ENCODE results near the gene HS3ST4. TPM values are rescaled to one million over a fixed set of nuclear protein-coding genes. Genes with fewer than 3 reads are reported as not detected.
"Not testable (repeated sequence)": the region's sequence is repeated elsewhere in the genome, so short reads cannot be mapped to it uniquely, and the experiment has no call there.

Gene HS3ST4
- total and polyA plus RNA-seq, 2 experiments from 2014 or later = not detected

DNA sequence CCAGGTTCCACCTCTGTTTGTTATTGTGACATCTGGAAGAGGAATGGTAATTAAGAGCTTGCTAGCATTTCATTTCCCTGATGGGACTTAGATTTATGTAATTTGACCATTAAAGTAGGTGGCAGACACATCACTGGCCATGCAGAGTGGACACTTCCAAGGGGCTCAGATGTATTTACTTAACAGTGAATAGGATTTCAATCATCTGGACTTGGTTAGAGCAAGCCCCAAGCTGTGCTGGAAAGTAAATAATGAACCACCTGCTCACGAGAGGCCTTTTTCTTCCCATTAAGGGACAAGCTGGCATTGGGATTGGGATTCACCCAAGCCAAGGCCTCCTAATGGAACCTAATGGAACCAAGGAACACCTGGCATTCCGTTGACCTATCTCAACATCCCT lies 395.3 kb downstream of the HS3ST4 start:
- Histone ChIP-seq H3K9me3 (ENCODE audit: low read depth) (no peaks in the 10 kb centered on the region), H3K36me3 (ENCODE audit: low read depth) (no peaks in the 10 kb centered on the region), H4K20me1 (ENCODE audit: insufficient read depth) (no peaks in the 10 kb centered on the region), H3K27ac (no peak overlapping the region), H3K79me2 (ENCODE audit: insufficient read depth) (no peaks in the 10 kb centered on the region), H3F3A (ENCODE audit: insufficient read depth) (no peaks in the 10 kb centered on the region), H3K27me3 (replicated peaks; ENCODE audit: insufficient read depth) (no peaks in the 10 kb centered on the region), H3K4me1 (ENCODE audit: insufficient read depth) (no peaks in the 10 kb centered on the region), H3K4me3 (no peak overlapping the region), H3K4me2 (ENCODE audit: unreplicated experiment) (no peak overlapping the region), H3K9me2 (ENCODE audit: insufficient read depth) (no peaks in the 10 kb centered on the region), H3K9ac (no peak overlapping the region), H2AFZ (no peak overlapping the region)
- DNase-seq = no peak
- in situ Hi-C loops (cut with MboI) = no loop called here
- no peak for TF ChIP-seq EZH2 (IDR thresholded peaks at IDR 0.05; ENCODE audit: insufficient read depth, poor library complexity, severe bottlenecking)
- no peak for TF ChIP-seq EZH2phosphoT487 (IDR thresholded peaks at IDR 0.05; ENCODE audit: insufficient read depth, low read depth)
- whole genome bisulfite sequencing, 2 experiments (ENCODE audit: low coverage in 1 of 2, low lambda C conversion rate in 2 of 2, missing lambda C conversion rate in 2 of 2) = 3 to 5% methylated on average over 2 of the region's 2 CpGs

DNA sequence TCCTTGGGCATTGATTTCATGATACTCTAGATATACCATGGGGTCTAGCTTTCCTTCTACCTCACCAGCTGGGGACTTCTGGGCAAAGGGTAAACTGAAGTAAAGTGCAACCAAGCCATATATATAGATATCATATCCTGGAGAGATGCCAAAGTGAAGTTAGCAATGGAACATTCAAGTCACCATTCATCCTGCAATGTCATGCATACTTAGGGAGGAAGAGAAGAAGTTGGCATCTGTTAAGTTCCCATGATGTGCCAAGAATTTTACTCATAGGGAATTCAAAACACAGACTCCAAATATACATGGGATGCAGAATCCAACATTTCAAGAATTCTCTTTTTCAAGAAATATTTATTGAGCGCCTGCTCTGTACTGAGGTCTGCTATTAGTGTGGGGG lies 399.8 kb downstream of the HS3ST4 start:
- Histone ChIP-seq H3K4me2 (ENCODE audit: unreplicated experiment) (no peak overlapping the region), H3K27ac (no peak overlapping the region), H3K9ac (no peak overlapping the region), H3K9me2 (ENCODE audit: insufficient read depth) (no peaks in the 10 kb centered on the region), H3K36me3 (ENCODE audit: low read depth) (no peaks in the 10 kb centered on the region), H3F3A (ENCODE audit: insufficient read depth) (no peaks in the 10 kb centered on the region), H4K20me1 (ENCODE audit: insufficient read depth) (no peaks in the 10 kb centered on the region), H3K79me2 (ENCODE audit: insufficient read depth) (no peaks in the 10 kb centered on the region), H3K4me3 (no peak overlapping the region), H3K9me3 (ENCODE audit: low read depth) (no peaks in the 10 kb centered on the region), H3K27me3 (replicated peaks; ENCODE audit: insufficient read depth) (no peaks in the 10 kb centered on the region), H2AFZ (no peak overlapping the region), H3K4me1 (ENCODE audit: insufficient read depth) (no peaks in the 10 kb centered on the region)
- DNase-seq = no peak
- TF ChIP-seq EZH2 (IDR thresholded peaks at IDR 0.05; ENCODE audit: insufficient read depth, poor library complexity, severe bottlenecking) (no peak), EZH2phosphoT487 (IDR thresholded peaks at IDR 0.05; ENCODE audit: insufficient read depth, low read depth) (no peak)
- WGBS, 2 experiments (ENCODE audit: low coverage in 1 of 2, low lambda C conversion rate in 2 of 2, missing lambda C conversion rate in 2 of 2) = 60 to 71% methylated on average over 1 of the region's 1 CpG
- in situ Hi-C loops (cut with MboI) = no loop called here

DNA sequence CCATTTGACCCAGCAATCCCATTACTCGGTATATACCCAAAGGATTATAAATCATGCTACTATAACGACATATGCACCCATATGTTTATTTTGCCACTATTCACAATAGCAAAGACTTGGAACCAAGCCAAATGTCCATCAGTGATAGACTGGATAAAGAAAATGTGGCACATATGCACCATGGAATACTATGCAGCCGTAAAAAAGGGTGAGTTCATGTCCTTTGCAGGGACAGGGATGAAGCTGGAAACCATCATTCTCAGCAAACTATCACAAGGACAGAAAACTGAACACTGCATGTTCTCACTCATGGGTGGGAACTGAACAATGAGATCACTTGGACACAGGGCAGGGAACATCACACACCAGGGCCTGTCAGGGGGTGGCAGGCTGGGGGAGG lies 406.4 kb downstream of the HS3ST4 start:
- H4K20me1 ChIP-seq (ENCODE audit: insufficient read depth); H3K27ac ChIP-seq; H3K27me3 ChIP-seq (replicated peaks; ENCODE audit: insufficient read depth); H3K9ac ChIP-seq; H2AFZ ChIP-seq; H3K4me1 ChIP-seq (ENCODE audit: insufficient read depth); H3K9me2 ChIP-seq (ENCODE audit: insufficient read depth); H3K36me3 ChIP-seq (ENCODE audit: low read depth); in situ Hi-C loops (cut with MboI); H3K79me2 ChIP-seq (ENCODE audit: insufficient read depth); H3K4me3 ChIP-seq; H3F3A ChIP-seq (ENCODE audit: insufficient read depth); DNase-seq; H3K9me3 ChIP-seq (ENCODE audit: low read depth); H3K4me2 ChIP-seq (ENCODE audit: unreplicated experiment): not testable (repeated sequence)
- WGBS, 2 experiments (ENCODE audit: low coverage in 1 of 2, low lambda C conversion rate in 2 of 2, missing lambda C conversion rate in 2 of 2) = 16 to 35% methylated on average over 3 of the region's 3 CpGs

DNA sequence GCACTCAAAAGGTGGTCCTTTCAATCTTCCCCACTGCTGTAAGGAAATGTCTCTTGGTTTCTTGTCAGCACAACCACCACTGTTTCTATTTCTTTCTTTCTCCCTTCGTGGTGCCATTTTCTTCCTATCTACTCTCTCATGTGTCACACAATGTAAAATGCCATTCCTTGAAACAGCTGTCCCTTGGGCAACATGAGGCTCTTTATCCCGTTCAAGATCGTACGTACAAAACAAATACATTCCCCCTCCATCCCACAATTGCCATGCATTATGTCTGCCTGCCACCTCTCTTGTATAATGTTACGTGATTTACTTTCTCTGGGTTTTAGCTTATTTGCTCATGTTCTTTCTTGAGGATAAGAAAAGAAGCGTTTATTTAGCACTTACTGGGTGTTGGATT lies 410.6 kb downstream of the HS3ST4 start:
- H3K27ac ChIP-seq = no peak overlapping the region
- no peaks in the 10 kb centered on the region for H3K79me2 ChIP-seq (ENCODE audit: insufficient read depth)
- in situ Hi-C loops (cut with MboI) = no loop called here
- 17 to 25% methylated on average over 6 of the region's 6 CpGs for WGBS, 2 experiments (ENCODE audit: low coverage in 1 of 2, low lambda C conversion rate in 2 of 2, missing lambda C conversion rate in 2 of 2)
- H3K9ac ChIP-seq = no peak overlapping the region
- H3K27me3 ChIP-seq (replicated peaks; ENCODE audit: insufficient read depth) = no peaks in the 10 kb centered on the region
- H3F3A ChIP-seq (ENCODE audit: insufficient read depth) = no peaks in the 10 kb centered on the region
- H3K4me1 ChIP-seq (ENCODE audit: insufficient read depth) = no peaks in the 10 kb centered on the region
- TF ChIP-seq EZH2phosphoT487 (IDR thresholded peaks at IDR 0.05; ENCODE audit: insufficient read depth, low read depth) (no peak), EZH2 (IDR thresholded peaks at IDR 0.05; ENCODE audit: insufficient read depth, poor library complexity, severe bottlenecking) (no peak)
- H2AFZ ChIP-seq = no peak overlapping the region
- no peaks in the 10 kb centered on the region for H3K9me3 ChIP-seq (ENCODE audit: low read depth)
- DNase-seq = no peak
- no peaks in the 10 kb centered on the region for H4K20me1 ChIP-seq (ENCODE audit: insufficient read depth)
- H3K9me2 ChIP-seq (ENCODE audit: insufficient read depth) = no peaks in the 10 kb centered on the region
- no peak overlapping the region for H3K4me2 ChIP-seq (ENCODE audit: unreplicated experiment)
- no peaks in the 10 kb centered on the region for H3K36me3 ChIP-seq (ENCODE audit: low read depth)
- no peak overlapping the region for H3K4me3 ChIP-seq

DNA sequence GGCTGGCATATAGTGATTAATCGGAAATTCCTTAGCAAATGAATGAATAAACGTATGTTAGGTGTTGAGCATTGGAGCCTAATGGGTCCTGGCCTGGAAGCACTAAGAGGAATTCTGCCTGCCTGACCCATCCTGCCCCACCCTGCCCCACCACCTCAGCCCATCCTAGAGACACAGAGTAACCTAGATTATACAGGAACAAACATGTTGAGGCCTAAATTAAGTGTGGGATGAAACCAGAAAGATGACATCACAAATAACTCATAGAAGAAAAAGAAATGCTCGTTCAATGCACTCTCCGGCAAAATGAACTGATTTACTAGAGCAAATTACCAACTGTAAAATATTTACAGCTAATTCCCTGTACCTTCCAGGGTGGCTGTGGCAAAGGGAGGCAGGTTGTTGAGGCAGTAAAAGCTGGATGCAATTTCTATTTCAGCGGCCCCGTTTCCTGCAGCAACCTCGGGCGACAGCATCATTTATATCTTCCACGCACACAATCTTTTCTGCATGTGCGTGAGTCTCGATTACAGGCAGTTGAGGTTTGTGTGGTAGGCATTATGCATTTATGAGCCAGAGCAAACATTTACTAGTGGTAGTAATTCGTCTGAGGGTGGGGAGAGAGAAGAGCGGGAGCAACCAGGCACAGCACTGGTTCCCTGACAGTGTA lies 417.2 kb downstream of the HS3ST4 start:
- Histone ChIP-seq H3F3A (ENCODE audit: insufficient read depth) (no peaks in the 10 kb centered on the region), H3K4me3 (no peak overlapping the region), H4K20me1 (ENCODE audit: insufficient read depth) (no peaks in the 10 kb centered on the region), H3K36me3 (ENCODE audit: low read depth) (no peaks in the 10 kb centered on the region), H3K9me3 (ENCODE audit: low read depth) (no peaks in the 10 kb centered on the region), H2AFZ (no peak overlapping the region), H3K79me2 (ENCODE audit: insufficient read depth) (no peaks in the 10 kb centered on the region), H3K9me2 (ENCODE audit: insufficient read depth) (no peaks in the 10 kb centered on the region), H3K27ac (no peak overlapping the region), H3K4me2 (ENCODE audit: unreplicated experiment) (no peak overlapping the region), H3K9ac (no peak overlapping the region), H3K4me1 (ENCODE audit: insufficient read depth) (no peaks in the 10 kb centered on the region), H3K27me3 (replicated peaks; ENCODE audit: insufficient read depth) (no peaks in the 10 kb centered on the region)
- DNase-seq = no peak
- TF ChIP-seq EZH2phosphoT487 (IDR thresholded peaks at IDR 0.05; ENCODE audit: insufficient read depth, low read depth) = no peak
- no peak for TF ChIP-seq EZH2 (IDR thresholded peaks at IDR 0.05; ENCODE audit: insufficient read depth, poor library complexity, severe bottlenecking)
- in situ Hi-C loops (cut with MboI) = no loop called here
- WGBS, 2 experiments (ENCODE audit: low coverage in 1 of 2, low lambda C conversion rate in 2 of 2, missing lambda C conversion rate in 2 of 2) = 28 to 29% methylated on average over 13 of the region's 13 CpGs
